CD4-positive, alpha-beta memory T cell (primary cell): ENCODE results near the gene POLD2. TPM values are rescaled to one million over a fixed set of nuclear protein-coding genes. Genes with fewer than 3 reads are reported as not detected.

Experiments
- CTCF ChIA-PET: fragments of 350-600 bp; sonication (Branson Sonifier 250); formaldehyde crosslinking; loops from one replicate; lab custom pipeline; 2021; ENCODE audit warnings: inconsistent platforms; ENCODE audit not compliant: partially characterized antibody; lab: Charles Lee
- POLR2A ChIA-PET: fragments of 350-600 bp; sonication (Branson Sonifier 250); formaldehyde crosslinking; loops from one replicate; lab custom pipeline; 2021; ENCODE audit not compliant: partially characterized antibody; lab: Charles Lee
- DNase-seq, 5 donors: peaks; one replicate each; pipeline versions ENCODE4 v3.0.0 to v3.0.0-alpha.2; 2020 to 2022; ENCODE audit warnings: mixed read lengths in 1 of 5
- H3K27ac ChIP-seq: one replicate; pipeline ENCODE4 v1.7.0; 2013; ENCODE audit warnings: low read depth, low read length
- H3K27me3 ChIP-seq: 2 replicates; pipeline ENCODE4 v1.7.0; 2013; ENCODE audit warnings: mild to moderate bottlenecking, low read length, moderate library complexity; ENCODE audit not compliant: insufficient read depth
- H3K36me3 ChIP-seq: 2 replicates; pipeline ENCODE4 v1.7.0; 2013; ENCODE audit warnings: mild to moderate bottlenecking, low read length, moderate library complexity; ENCODE audit not compliant: insufficient read depth
- H3K4me1 ChIP-seq: 2 replicates; pipeline ENCODE4 v1.7.0; 2013; ENCODE audit warnings: mild to moderate bottlenecking, low read length, moderate library complexity; ENCODE audit not compliant: insufficient read depth
- H3K4me3 ChIP-seq, 2 donors: one replicate each; pipeline ENCODE4 v1.7.0; 2013; ENCODE audit warnings: low read length in 2 of 2, mild to moderate bottlenecking in 1 of 2
- H3K9me3 ChIP-seq, 2 donors: one replicate each; pipeline ENCODE4 v1.7.0; 2013; ENCODE audit warnings: low read length in 2 of 2, control low read depth in 1 of 2; ENCODE audit not compliant: control insufficient read depth in 1 of 2
- H3K27ac Mint-ChIP-seq, 7 donors: one replicate each; pipeline ENCODE4 v1.8.0; 2020 to 2021; ENCODE audit warnings: mixed read lengths in 7 of 7, mild to moderate bottlenecking in 6 of 7, inconsistent platforms in 3 of 7, moderate library complexity in 3 of 7
- H3K27me3 Mint-ChIP-seq, 2 donors: one replicate each; pipeline ENCODE4 v1.8.0; 2020 to 2021; ENCODE audit warnings: mixed read lengths in 2 of 2
- H3K36me3 Mint-ChIP-seq, 2 donors: one replicate each; pipeline ENCODE4 v1.8.0; 2020 to 2021; ENCODE audit warnings: mixed read lengths in 2 of 2, inconsistent platforms in 1 of 2, mild to moderate bottlenecking in 1 of 2
- H3K4me1 Mint-ChIP-seq, 4 donors: one replicate each; pipeline ENCODE4 v1.8.0; 2020 to 2021; ENCODE audit warnings: mixed read lengths in 4 of 4, mild to moderate bottlenecking in 1 of 4
- H3K4me3 Mint-ChIP-seq, 8 donors: one replicate each; pipeline ENCODE4 v1.8.0; 2020 to 2021; ENCODE audit warnings: mixed read lengths in 8 of 8, mild to moderate bottlenecking in 7 of 8, moderate library complexity in 6 of 8, inconsistent platforms in 3 of 8
- H3K9me3 Mint-ChIP-seq, 8 donors: one replicate each; pipeline ENCODE4 v1.8.0; 2020 to 2021; ENCODE audit warnings: mixed read lengths in 8 of 8, mild to moderate bottlenecking in 5 of 8, inconsistent platforms in 3 of 8, moderate library complexity in 1 of 8
- intact Hi-C: fragments of 100-400 bp; cut with micrococcal nuclease; formaldehyde crosslinking; loops from one replicate; pipeline ENCODE4 v1.15.1; 2023
- polyA plus RNA-seq, 2 donors: library from polyadenylated mRNA; unstranded; fragments of 300-500 nt; fragmentation: Illumina TruSeq; gene quantifications; one replicate each; pipeline ENCODE4 v1.2.3, GENCODE V29; 2021
- total RNA-seq, 2 experiments: library from RNA; stranded (reverse); gene quantifications; one replicate each; pipeline ENCODE4 v1.2.3, GENCODE V29; 2021

POLD2 gene
- total and polyA plus RNA-seq, 4 experiments from 2014 or later = 48.7 to 94.4 (median 75.2) TPM

DNA sequence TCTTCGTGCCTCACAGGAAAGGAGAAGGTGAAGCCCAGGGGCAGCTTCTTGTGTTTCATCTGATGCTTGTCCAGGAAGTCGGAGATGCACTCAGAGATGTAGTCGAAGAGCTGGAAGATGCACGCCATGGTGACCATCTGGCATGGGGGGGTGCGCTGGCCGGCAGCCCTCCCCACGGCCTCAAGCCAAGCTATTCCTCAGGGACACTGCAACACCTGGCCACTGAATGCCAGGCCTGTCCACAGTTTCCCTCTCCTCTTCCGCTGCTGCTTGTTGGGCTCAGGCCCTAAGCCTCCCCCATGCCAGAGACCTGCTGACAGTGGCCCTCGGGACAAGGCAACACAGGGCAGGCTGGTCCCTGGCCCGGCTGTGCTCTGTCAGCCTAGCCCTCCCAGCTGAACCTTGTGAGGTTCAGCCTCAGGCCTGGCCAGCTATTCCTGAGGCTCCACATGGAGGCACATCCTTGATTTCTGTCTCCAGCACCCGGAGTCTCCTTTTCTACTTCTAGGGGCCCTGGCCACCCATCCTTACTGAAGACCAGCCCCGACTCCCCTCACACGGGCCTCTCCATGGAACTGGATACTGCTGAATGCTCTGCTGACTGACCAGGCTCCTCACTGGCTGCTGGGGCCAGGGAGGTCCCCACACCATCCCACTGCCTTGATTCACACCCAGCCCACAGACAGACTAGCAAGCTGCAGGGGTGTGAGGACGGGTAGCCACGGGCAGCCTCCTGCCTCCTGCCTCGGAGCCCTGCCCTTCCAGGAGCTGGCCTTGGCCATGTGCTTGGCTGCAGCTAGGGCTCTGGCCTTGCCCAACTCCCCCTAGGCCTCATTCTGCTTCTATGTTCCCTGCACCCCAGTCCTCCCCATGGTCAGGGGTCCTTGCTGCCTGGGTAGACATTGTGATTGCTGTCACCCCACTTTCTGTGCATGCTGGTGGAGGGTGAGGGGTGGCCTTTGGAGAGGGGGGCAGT lies 27.9 kb upstream of the POLD2 start:
- DNase-seq = no peak
- H3K4me3 ChIP-seq = no peak overlapping the region
- H3K4me1 Mint-ChIP-seq = peaks cover 0 to 6% (median 0%) of the 10 kb centered on the region in 4 donors
- H3K27ac ChIP-seq = no peak overlapping the region
- H3K4me1 ChIP-seq = peaks cover 8% of the 10 kb centered on the region
- ChIA-PET CTCF (no interaction called here), POLR2A (no interaction called here)
- peaks cover 0 to 2% of the 10 kb centered on the region in 2 donors for H3K27me3 Mint-ChIP-seq
- H3K27me3 ChIP-seq = no peaks in the 10 kb centered on the region
- intact Hi-C loops = no loop called here
- no peak overlapping the region for H3K27ac Mint-ChIP-seq
- H3K9me3 ChIP-seq = no peaks in the 10 kb centered on the region
- H3K36me3 ChIP-seq = no peaks in the 10 kb centered on the region
- H3K36me3 Mint-ChIP-seq = no peaks in the 10 kb centered on the region
- no peak overlapping the region for H3K4me3 Mint-ChIP-seq
- no peaks in the 10 kb centered on the region for H3K9me3 Mint-ChIP-seq

DNA sequence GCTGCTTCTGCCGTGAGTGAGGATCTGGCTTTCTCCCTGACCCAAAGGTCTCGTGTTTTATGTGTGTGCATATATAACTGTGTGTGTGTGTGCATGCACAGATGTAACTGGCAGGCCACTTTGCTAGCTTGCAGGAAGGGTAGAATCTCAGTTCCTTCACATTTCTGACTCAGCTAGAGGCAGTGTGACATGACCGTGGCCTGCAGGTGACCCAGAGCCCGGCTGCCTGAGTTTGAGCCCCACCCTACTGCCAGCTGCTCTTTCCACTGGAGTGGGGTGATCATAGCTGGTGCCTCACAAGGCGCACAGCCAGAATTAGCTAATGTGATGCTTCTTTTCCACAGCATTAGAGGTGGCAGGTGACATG lies 27.1 kb upstream of the POLD2 start:
- POLR2A ChIA-PET = no interaction called here
- Histone ChIP-seq H3K27me3 (no peaks in the 10 kb centered on the region), H3K4me1 (peaks cover 8% of the 10 kb centered on the region), H3K9me3 (no peaks in the 10 kb centered on the region), H3K27ac (no peak overlapping the region), H3K4me3 (no peak overlapping the region), H3K36me3 (no peaks in the 10 kb centered on the region)
- peaks cover under 1 to 11% (median 1%) of the 10 kb centered on the region in 4 donors for H3K4me1 Mint-ChIP-seq
- intact Hi-C loops = no loop called here
- H3K27ac Mint-ChIP-seq = no peak overlapping the region
- H3K36me3 Mint-ChIP-seq = no peaks in the 10 kb centered on the region
- H3K4me3 Mint-ChIP-seq = no peak overlapping the region
- H3K9me3 Mint-ChIP-seq = no peaks in the 10 kb centered on the region
- no peak for DNase-seq
- CTCF ChIA-PET = no interaction called here
- peaks cover 0 to 2% of the 10 kb centered on the region in 2 donors for H3K27me3 Mint-ChIP-seq

DNA sequence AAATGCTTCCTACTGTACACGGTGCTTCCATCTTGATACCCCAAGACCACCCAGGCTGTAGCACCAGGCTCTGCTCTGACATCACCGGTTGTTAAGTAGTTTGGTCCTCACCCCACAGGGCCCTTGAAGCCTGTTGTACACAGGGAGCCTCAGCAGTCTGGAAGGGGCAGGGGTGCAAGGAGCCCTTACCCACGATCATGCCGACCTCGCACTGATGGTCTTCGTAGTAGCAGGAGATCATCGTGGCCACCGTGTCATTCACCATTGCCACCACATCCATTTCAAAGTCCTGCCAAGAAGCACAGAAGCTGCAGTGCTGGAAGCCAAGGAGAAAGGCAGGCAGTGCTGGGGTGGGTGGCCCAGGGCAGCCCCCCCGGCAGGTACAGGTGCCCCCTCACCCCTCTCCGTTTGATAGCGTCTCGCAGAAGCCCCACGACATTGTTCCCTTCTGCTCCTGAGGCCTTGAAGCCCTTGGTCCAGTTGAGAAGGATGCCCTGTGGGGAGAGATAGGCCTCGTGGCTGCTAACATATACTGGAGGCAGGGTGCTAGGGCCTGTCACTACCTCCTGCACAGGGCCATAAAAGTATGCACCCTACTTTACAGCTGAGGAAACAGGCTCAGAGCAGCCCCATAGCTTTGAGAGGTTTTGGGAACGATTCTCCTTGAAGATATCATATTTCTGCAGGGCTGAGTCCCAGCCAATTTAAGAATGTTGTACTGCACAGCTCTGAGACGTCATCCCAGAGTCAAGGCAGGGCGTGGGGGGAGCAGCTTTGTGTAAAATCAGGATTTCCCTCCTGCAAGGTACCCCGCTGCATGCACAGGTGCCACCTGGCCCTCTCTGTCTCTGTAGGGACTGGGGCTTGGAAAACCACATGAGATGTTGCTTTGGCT lies 26.5 kb upstream of the POLD2 start:
- Mint-ChIP-seq H3K27ac (no peak overlapping the region), H3K27me3 (peaks cover 0 to 2% of the 10 kb centered on the region in 2 donors), H3K9me3 (no peaks in the 10 kb centered on the region), H3K4me3 (no peak overlapping the region), H3K36me3 (no peaks in the 10 kb centered on the region), H3K4me1 (peaks cover 1 to 14% (median 5%) of the 10 kb centered on the region in 4 donors)
- DNase-seq = no peak
- Histone ChIP-seq H3K4me1 (peaks cover 8% of the 10 kb centered on the region), H3K4me3 (no peak overlapping the region), H3K27me3 (no peaks in the 10 kb centered on the region), H3K27ac (no peak overlapping the region), H3K36me3 (no peaks in the 10 kb centered on the region), H3K9me3 (no peaks in the 10 kb centered on the region)
- intact Hi-C loops = no loop called here
- POLR2A ChIA-PET = no interaction called here
- CTCF ChIA-PET = no interaction called here

DNA sequence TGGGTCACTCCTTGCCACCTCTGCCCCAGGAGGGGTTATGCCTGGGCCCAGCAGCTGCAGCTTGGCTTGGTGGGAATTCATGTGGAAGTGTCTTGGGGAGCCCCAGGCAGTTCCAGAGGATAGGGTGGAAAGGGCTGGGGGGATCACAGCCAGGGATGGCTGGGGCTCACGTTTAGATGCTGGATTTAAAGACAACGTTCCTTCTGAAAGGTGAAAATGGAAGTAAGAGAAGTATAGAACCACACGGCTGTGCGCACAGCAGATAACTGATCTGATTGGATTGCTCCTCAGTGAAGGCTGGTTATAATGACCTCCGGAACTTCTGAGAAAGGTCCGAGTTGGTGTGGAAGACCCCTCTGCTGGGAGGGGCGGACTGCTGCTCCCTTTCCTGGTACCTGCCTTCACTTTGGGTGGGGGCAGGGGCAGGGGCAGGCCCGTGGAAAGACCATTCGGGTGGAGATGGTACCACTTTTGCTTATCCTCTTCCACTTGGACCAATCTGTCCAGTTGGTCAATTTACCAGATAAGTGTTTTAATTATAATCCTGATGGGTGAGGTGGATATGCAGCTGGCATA lies 25.7 kb upstream of the POLD2 start:
- no peak for DNase-seq
- intact Hi-C loops = no loop called here
- no peaks in the 10 kb centered on the region for H3K9me3 ChIP-seq
- no peak overlapping the region for H3K4me3 ChIP-seq
- no peaks in the 10 kb centered on the region for H3K9me3 Mint-ChIP-seq
- no peak overlapping the region for H3K4me3 Mint-ChIP-seq
- H3K36me3 Mint-ChIP-seq = no peaks in the 10 kb centered on the region
- no peak overlapping the region for H3K27ac ChIP-seq
- CTCF ChIA-PET = no interaction called here
- H3K4me1 ChIP-seq = peaks cover 8% of the 10 kb centered on the region
- POLR2A ChIA-PET = no interaction called here
- peaks cover 1 to 14% (median 5%) of the 10 kb centered on the region in 4 donors for H3K4me1 Mint-ChIP-seq
- no peaks in the 10 kb centered on the region for H3K36me3 ChIP-seq
- H3K27me3 ChIP-seq = no peaks in the 10 kb centered on the region
- H3K27ac Mint-ChIP-seq = peak overlapping the region in 2 of 7 donors; percentile 30 to 48
- peaks cover 0 to 2% of the 10 kb centered on the region in 2 donors for H3K27me3 Mint-ChIP-seq

DNA sequence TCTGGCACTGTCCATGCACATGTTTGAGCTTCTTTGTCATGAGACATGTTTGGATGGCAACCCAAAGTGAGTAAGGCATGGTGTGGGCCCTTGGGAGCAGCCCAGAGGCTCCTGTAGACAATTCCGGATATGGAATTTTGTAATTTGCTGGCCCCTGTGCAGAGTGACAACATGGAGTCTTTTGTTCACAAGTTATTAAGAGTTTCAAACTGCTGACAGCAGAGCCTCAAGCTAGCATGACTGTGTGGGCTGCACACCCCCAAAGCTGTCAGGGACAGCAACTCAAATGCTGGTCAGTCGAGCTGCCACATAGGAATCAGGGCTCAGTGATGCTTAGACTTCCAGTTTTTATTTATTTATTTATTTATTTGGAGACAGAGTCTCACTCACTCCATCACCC lies 24.8 kb upstream of the POLD2 start:
- no peaks in the 10 kb centered on the region for H3K36me3 ChIP-seq
- H3K9me3 ChIP-seq = no peaks in the 10 kb centered on the region
- Mint-ChIP-seq H3K36me3 (no peaks in the 10 kb centered on the region), H3K4me3 (peak overlapping the region in 1 of 8 donors; percentile 11), H3K4me1 (peaks cover 1 to 14% (median 5%) of the 10 kb centered on the region in 4 donors), H3K27ac (no peak overlapping the region), H3K9me3 (no peaks in the 10 kb centered on the region), H3K27me3 (peaks cover 0 to 2% of the 10 kb centered on the region in 2 donors)
- H3K4me3 ChIP-seq = no peak overlapping the region
- ChIA-PET CTCF (no interaction called here), POLR2A (no interaction called here)
- no peaks in the 10 kb centered on the region for H3K27me3 ChIP-seq
- peaks cover 8% of the 10 kb centered on the region for H3K4me1 ChIP-seq
- intact Hi-C loops = no loop called here
- H3K27ac ChIP-seq = no peak overlapping the region
- no peak for DNase-seq

DNA sequence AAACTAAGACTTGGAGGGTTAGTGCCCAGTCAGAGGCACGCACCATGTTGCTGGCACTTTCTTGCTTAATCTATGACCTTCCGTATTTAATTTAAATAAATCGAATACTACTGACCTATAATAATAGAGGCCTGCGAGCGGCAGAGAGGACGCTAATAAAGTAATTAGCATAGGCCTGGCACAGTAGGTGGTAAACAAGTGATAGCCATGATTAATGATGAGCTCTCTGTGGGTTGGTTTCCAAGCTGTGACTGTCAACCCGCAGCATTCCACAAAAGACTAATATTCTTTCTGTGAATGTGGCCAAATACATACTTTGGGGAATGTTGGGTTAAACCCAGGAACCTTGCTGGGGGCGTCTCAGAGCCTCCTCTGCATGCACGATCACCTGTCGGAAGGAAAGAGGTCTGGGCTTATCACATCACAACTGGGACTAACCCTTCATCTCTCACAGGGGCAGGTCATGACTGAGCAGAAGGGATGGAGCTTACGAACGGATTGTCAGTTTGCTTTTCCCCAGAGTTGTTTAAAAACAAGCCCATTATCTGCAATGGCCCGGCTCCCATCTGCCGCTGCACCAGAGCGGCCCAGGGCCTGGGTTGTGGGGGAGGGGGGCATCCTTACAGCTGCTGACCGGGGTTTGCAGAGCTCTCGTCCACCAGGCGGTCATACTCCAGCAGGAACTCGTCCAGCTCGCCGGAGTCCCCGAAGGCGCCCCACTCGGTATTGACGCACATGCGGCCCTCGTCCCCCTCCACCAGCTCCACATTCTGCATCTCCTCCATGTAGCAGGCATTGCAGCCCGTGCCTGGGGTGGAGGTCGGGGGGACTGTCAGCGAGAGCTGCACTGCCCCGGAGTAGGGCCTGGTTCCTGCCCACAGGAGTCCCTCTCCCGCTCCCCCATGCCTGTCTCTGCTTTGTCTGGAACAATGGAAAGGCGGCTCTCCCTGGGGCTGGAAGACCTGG lies 24.0 kb upstream of the POLD2 start:
- Mint-ChIP-seq H3K9me3 (no peaks in the 10 kb centered on the region), H3K4me1 (peaks cover 1 to 14% (median 5%) of the 10 kb centered on the region in 4 donors), H3K27me3 (peaks cover 0 to 2% of the 10 kb centered on the region in 2 donors), H3K27ac (peak overlapping the region in 1 of 7 donors; percentile 37), H3K4me3 (peak overlapping the region in 4 of 8 donors; percentile 26 to 65 (median 36)), H3K36me3 (no peaks in the 10 kb centered on the region)
- intact Hi-C loops = loop anchor here (2.0 kb wide), 1 partner anchor 25 kb away; the partner anchor contains the start of gene POLD2
- H3K4me3 ChIP-seq = no peak overlapping the region
- no peaks in the 10 kb centered on the region for H3K27me3 ChIP-seq
- DNase-seq = no peak
- POLR2A ChIA-PET = interaction anchor here (1.3 kb wide), 1 partner anchor 103 kb away, joined by 3 read pairs; the partner anchor contains the start of gene DBNL
- H3K4me1 ChIP-seq = peaks cover 8% of the 10 kb centered on the region
- no peak overlapping the region for H3K27ac ChIP-seq
- H3K36me3 ChIP-seq = no peaks in the 10 kb centered on the region
- CTCF ChIA-PET = interaction anchor here (1.0 kb wide), 1 partner anchor 16 kb away, joined by 3 read pairs; no protein-coding TSS in a partner anchor
- no peaks in the 10 kb centered on the region for H3K9me3 ChIP-seq
